Measurements from ENCODE around the gene EFHC2.
"Not testable (repeated sequence)": the region's sequence is repeated elsewhere in the genome, so short reads cannot be mapped to it uniquely, and the experiment has no call there.

The EFHC2 gene

DNA sequence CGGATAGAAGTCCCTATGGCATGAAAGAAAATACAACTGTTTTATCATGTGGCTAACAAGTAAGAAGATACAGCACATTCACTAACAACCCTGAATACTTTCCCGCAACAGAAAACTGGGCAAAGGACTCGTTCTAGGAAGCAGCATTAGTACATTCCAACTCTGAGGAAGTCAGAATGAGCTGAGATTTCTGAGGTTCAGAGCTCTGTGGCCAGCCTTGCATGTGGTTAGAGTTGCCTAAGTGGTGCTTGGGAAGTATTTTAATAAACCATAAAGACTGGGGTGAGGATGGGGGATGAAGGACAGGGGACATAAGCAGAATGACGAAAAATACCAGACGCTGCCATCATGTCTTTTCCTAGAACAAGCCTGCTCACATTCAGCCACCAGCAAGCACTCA lies 82.2 kb downstream of the EFHC2 start:
- no peaks in the 10 kb centered on the region for H3K36me3 ChIP-seq (ENCODE audit: control insufficient read depth, insufficient read depth, low read length)
- H3K4me1 ChIP-seq (ENCODE audit: control insufficient read depth, insufficient read depth, low read length): no peaks in the 10 kb centered on the region
- H3K27ac ChIP-seq (ENCODE audit: low read depth, low read length): no peak overlapping the region
- no peaks in the 10 kb centered on the region for H3K27me3 ChIP-seq (ENCODE audit: control insufficient read depth, insufficient read depth, low read length)
- no peak overlapping the region for H3K4me3 ChIP-seq (ENCODE audit: low read depth, low read length)
- no peak overlapping the region for H3K9ac ChIP-seq (ENCODE audit: low read length)
- no peaks in the 10 kb centered on the region for H3K9me3 ChIP-seq (ENCODE audit: control insufficient read depth, insufficient read depth, low read depth, low read length)

DNA sequence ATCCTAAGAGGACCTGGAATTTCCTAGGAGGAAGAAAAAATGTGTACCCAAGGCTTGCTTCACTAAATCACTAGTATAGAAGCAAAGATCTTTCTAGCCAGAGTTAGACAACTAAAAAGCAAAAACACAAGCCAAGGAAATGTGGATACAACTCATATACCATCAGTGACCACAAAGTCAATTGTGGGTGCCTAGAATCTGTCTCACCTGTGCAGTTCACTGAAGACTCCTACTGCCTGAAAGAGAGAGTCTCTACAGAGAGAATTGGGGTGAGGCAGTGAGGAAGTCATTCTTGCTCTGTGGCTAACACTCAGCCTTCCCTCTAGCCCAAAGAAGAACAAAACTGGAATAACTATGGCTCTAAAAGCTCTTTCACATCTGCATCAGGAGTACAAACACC lies 82.9 kb downstream of the EFHC2 start:
- Histone ChIP-seq H3K27ac (ENCODE audit: low read depth, low read length) (no peak overlapping the region), H3K36me3 (ENCODE audit: control insufficient read depth, insufficient read depth, low read length) (no peaks in the 10 kb centered on the region), H3K9ac (ENCODE audit: low read length) (no peak overlapping the region), H3K4me1 (ENCODE audit: control insufficient read depth, insufficient read depth, low read length) (no peaks in the 10 kb centered on the region), H3K4me3 (ENCODE audit: low read depth, low read length) (no peak overlapping the region), H3K9me3 (ENCODE audit: control insufficient read depth, insufficient read depth, low read depth, low read length) (no peaks in the 10 kb centered on the region), H3K27me3 (ENCODE audit: control insufficient read depth, insufficient read depth, low read length) (no peaks in the 10 kb centered on the region)

DNA sequence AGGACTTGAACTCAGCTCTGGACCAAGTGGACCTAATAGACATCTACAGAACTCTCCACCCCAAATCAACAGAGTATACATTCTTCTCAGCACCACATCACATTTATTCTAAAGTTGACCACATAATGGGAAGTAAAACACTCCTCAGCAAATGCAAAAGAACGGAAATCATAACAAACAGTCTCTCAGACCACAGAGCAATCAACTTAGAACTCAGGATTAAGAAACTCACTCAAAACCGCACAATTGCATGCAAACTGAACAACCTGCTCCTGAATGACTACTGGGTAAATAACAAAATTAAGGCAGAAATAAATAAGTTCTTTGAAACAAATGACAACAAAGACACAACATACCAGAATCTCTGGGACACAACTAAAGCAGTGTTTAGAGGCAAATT lies 87.7 kb downstream of the EFHC2 start:
- not testable (repeated sequence) for H3K27ac ChIP-seq (ENCODE audit: low read depth, low read length); H3K9ac ChIP-seq (ENCODE audit: low read length); H3K27me3 ChIP-seq (ENCODE audit: control insufficient read depth, insufficient read depth, low read length); H3K9me3 ChIP-seq (ENCODE audit: control insufficient read depth, insufficient read depth, low read depth, low read length); H3K36me3 ChIP-seq (ENCODE audit: control insufficient read depth, insufficient read depth, low read length); H3K4me3 ChIP-seq (ENCODE audit: low read depth, low read length)
- peaks cover 19% of the 10 kb centered on the region; the same call in 1 of the 2 replicates for H3K4me1 ChIP-seq (ENCODE audit: control insufficient read depth, insufficient read depth, low read length)

DNA sequence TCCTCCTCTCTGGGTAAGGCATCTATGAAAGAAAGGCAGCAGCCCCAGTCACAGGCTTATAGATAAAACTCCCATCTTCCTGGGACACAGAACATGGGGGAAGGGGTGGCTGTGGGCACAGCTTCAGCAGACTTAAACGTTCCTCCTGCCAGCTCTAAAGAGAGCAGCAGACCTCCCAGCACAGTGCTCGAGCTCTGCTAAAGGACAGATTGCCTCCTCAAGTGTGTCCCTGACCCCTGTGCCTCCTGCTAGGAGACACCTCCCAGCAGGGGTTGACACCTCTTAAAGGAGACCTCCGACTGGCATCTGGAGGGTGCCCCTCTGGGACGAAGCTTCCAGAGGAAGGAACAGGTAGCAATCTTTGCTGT lies 89.9 kb downstream of the EFHC2 start:
- Histone ChIP-seq H3K9ac (ENCODE audit: low read length) (peak overlapping the region; percentile 60), H3K36me3 (ENCODE audit: control insufficient read depth, insufficient read depth, low read length) (no peaks in the 10 kb centered on the region), H3K9me3 (ENCODE audit: control insufficient read depth, insufficient read depth, low read depth, low read length) (no peaks in the 10 kb centered on the region), H3K27me3 (ENCODE audit: control insufficient read depth, insufficient read depth, low read length) (no peaks in the 10 kb centered on the region), H3K4me1 (ENCODE audit: control insufficient read depth, insufficient read depth, low read length) (peaks cover 28% of the 10 kb centered on the region; the same call in 1 of the 2 replicates), H3K4me3 (ENCODE audit: low read depth, low read length) (peak overlapping the region; percentile 29; the same call in 1 of the 2 replicates), H3K27ac (ENCODE audit: low read depth, low read length) (0 out of 2 replicates have a peak overlapping the region, but pooled peaks have one; percentile 22)

DNA sequence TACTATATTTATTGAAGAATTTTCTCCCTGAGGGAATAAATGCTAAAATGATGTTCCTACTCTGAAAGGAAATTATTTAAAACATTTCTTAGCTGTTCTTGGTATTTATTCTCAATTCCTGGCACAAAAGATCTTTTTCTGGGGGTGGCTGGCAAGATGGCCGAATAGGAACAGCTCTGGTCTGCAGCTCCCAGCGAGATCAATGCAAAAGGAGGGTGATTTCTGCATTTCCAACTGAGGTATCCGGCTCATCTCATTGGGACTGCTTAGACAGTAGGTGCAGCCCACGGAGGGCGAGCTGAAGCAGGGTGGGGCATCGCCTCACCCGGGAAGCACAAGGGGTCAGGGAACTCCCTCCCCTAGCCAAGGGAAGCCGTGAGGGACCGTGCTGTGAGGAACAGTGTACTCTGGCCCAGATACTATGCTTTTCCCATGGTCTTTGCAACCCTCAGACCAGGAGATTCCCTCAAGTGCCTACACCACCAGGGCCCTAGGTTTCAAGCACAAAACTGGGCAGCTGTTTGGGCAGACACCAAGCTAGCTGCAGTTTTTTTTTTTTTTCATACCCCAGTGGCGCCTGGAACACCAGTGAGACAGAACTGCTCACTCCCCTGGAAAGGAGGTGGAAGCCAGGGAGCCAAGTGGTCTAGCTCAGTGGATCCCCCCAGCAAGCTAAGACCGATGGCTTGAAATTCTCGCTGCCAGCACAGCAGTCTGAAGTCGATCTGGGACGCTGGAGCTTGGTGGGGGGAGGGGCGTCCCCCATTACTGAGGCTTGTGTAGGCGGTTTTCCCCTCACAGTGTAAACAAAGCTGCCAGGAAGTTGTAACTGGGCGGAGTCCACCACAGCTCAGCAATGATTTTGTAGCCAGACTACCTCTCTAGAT lies 90.5 kb downstream of the EFHC2 start:
- Histone ChIP-seq H3K4me3 (ENCODE audit: low read depth, low read length) (peak overlapping the region; percentile 38; the same call in 1 of the 2 replicates), H3K27ac (ENCODE audit: low read depth, low read length) (peak overlapping the region; percentile 36; the same call in 1 of the 2 replicates), H3K9ac (ENCODE audit: low read length) (peak overlapping the region; percentile 60), H3K4me1 (ENCODE audit: control insufficient read depth, insufficient read depth, low read length) (peaks cover 29% of the 10 kb centered on the region; the same call in 1 of the 2 replicates)
- not testable (repeated sequence) for H3K36me3 ChIP-seq (ENCODE audit: control insufficient read depth, insufficient read depth, low read length); H3K27me3 ChIP-seq (ENCODE audit: control insufficient read depth, insufficient read depth, low read length); H3K9me3 ChIP-seq (ENCODE audit: control insufficient read depth, insufficient read depth, low read depth, low read length)

DNA sequence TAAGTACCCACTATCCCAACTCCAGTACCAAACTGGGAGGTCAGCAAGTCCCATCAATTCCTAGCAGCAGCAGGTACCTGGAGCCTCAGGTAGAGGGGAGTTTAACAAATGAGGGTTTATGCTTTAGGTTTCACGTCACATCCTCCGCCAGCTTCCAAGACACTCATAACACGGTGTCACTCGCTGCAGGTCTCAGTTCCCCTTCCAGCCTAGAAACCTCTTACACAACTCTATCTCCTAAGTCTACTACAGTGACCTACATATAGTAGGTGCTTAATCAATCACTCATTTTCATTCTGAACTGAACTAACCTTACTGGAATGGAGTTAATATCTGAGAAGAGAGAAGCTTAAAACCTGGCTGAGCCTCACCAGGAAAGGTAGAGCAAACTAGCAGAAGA lies 96.0 kb downstream of the EFHC2 start:
- no peak overlapping the region for H3K4me3 ChIP-seq (ENCODE audit: low read depth, low read length)
- H3K9me3 ChIP-seq (ENCODE audit: control insufficient read depth, insufficient read depth, low read depth, low read length): no peaks in the 10 kb centered on the region
- no peak overlapping the region for H3K27ac ChIP-seq (ENCODE audit: low read depth, low read length)
- H3K27me3 ChIP-seq (ENCODE audit: control insufficient read depth, insufficient read depth, low read length): no peaks in the 10 kb centered on the region
- peaks cover 28% of the 10 kb centered on the region for H3K4me1 ChIP-seq (ENCODE audit: control insufficient read depth, insufficient read depth, low read length)
- H3K9ac ChIP-seq (ENCODE audit: low read length): no peak overlapping the region
- H3K36me3 ChIP-seq (ENCODE audit: control insufficient read depth, insufficient read depth, low read length): no peaks in the 10 kb centered on the region

DNA sequence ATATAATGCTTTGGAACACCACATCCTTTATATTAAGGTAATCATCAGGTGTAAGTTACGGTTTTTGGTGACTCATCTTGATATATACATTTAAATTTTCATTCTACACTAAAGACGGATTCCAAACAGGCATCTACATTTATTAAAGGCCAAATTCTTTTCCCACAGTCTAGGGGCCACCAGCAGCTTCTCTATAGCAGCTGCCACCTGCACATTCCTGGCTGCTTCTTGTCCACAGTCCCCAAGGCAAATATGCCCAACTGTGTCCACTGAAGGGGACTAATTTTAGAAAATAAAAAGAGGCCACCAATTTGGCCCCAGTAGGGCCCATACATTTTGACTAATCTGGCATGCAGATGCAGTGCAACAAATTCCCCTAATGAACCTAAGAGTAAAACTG lies 96.6 kb downstream of the EFHC2 start:
- Histone ChIP-seq H3K9ac (ENCODE audit: low read length) (no peak overlapping the region), H3K27me3 (ENCODE audit: control insufficient read depth, insufficient read depth, low read length) (no peaks in the 10 kb centered on the region), H3K27ac (ENCODE audit: low read depth, low read length) (no peak overlapping the region), H3K4me3 (ENCODE audit: low read depth, low read length) (no peak overlapping the region), H3K9me3 (ENCODE audit: control insufficient read depth, insufficient read depth, low read depth, low read length) (no peaks in the 10 kb centered on the region), H3K4me1 (ENCODE audit: control insufficient read depth, insufficient read depth, low read length) (peaks cover 22% of the 10 kb centered on the region), H3K36me3 (ENCODE audit: control insufficient read depth, insufficient read depth, low read length) (no peaks in the 10 kb centered on the region)

DNA sequence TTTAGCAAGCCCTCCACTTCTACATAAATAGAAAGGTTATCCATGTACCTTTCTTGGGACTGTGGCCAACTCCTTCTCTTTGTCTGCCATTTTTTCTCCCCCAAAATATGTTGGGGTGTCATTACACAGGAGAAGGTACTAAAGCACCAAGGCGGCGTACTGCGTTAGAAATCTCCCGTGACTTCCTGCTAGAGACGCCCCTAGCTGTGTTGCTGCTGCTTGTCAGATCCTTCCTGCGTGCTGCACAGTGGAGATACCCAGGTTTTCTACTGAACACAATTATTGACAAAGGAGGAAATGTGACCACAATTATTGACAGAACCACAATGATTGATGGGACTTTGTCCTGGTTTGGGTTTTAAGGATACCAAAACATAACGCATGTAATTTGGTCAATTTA lies 97.7 kb downstream of the EFHC2 start:
- Histone ChIP-seq H3K27ac (ENCODE audit: low read depth, low read length) (no peak overlapping the region), H3K36me3 (ENCODE audit: control insufficient read depth, insufficient read depth, low read length) (no peaks in the 10 kb centered on the region), H3K27me3 (ENCODE audit: control insufficient read depth, insufficient read depth, low read length) (no peaks in the 10 kb centered on the region), H3K4me3 (ENCODE audit: low read depth, low read length) (no peak overlapping the region), H3K4me1 (ENCODE audit: control insufficient read depth, insufficient read depth, low read length) (peaks cover 22% of the 10 kb centered on the region), H3K9ac (ENCODE audit: low read length) (no peak overlapping the region), H3K9me3 (ENCODE audit: control insufficient read depth, insufficient read depth, low read depth, low read length) (no peaks in the 10 kb centered on the region)

DNA sequence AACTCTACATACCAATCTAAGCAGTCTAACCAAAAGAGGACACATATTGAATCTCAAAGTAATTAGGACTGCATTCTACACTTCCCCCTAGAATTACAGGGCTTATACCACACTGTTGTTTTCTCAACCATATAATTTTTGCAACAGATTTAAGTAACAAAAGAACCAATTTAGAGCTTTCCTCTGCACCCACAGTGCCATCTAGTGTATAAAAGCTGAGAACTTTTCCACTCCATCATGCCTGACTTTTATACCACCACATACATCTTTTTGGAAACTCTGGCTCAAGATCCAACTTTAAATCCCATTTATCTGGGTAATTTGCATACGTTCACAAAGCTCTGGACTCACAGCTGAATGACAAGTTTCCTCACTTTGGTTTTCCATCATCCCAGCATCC lies 99.5 kb downstream of the EFHC2 start:
- Histone ChIP-seq H3K9me3 (ENCODE audit: control insufficient read depth, insufficient read depth, low read depth, low read length) (no peaks in the 10 kb centered on the region), H3K4me1 (ENCODE audit: control insufficient read depth, insufficient read depth, low read length) (peaks cover 16% of the 10 kb centered on the region), H3K27ac (ENCODE audit: low read depth, low read length) (no peak overlapping the region), H3K27me3 (ENCODE audit: control insufficient read depth, insufficient read depth, low read length) (no peaks in the 10 kb centered on the region), H3K4me3 (ENCODE audit: low read depth, low read length) (no peak overlapping the region), H3K9ac (ENCODE audit: low read length) (no peak overlapping the region), H3K36me3 (ENCODE audit: control insufficient read depth, insufficient read depth, low read length) (no peaks in the 10 kb centered on the region)

DNA sequence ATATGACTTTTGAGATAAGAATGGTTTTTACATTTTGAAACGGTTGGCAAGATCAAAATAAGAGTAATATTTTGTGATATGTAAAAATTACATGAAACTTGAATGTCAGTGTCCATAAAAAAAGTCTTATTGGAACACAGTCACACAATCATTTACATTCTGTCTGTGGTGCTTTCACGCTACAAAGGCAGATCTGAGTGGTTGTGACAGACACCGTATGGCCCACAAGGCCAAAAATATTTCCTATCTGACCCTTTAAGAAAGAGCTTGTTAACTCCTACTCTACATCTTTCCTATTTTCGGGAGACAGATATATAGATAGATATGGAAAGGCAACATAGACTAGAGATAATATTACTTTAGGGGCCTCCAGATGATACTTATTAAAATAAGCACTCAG lies 101.9 kb downstream of the EFHC2 start:
- Histone ChIP-seq H3K4me3 (ENCODE audit: low read depth, low read length) (no peak overlapping the region), H3K36me3 (ENCODE audit: control insufficient read depth, insufficient read depth, low read length) (no peaks in the 10 kb centered on the region), H3K9me3 (ENCODE audit: control insufficient read depth, insufficient read depth, low read depth, low read length) (no peaks in the 10 kb centered on the region; the same call in 1 of the 2 replicates), H3K4me1 (ENCODE audit: control insufficient read depth, insufficient read depth, low read length) (peaks cover 12% of the 10 kb centered on the region), H3K27me3 (ENCODE audit: control insufficient read depth, insufficient read depth, low read length) (no peaks in the 10 kb centered on the region), H3K9ac (ENCODE audit: low read length) (no peak overlapping the region), H3K27ac (ENCODE audit: low read depth, low read length) (no peak overlapping the region)

DNA sequence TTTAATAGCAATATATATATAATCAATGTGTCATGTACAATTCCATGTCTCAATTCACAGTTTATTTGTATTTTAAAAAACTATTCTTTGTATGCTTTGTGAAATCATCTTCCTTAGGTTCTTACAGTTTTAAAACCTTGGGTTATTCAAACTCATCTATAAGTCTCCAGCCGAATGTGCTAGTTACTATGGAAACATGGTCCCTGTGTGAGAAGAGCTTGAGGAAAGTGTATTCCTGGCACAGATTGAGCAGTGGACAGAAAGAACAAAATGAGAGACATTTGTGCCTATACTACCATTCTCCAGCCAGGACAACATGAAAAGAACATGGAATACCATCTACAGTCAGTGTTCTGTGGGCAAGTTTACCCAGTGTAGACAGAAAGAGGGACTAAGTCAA lies 103.4 kb downstream of the EFHC2 start:
- no peaks in the 10 kb centered on the region for H3K27me3 ChIP-seq (ENCODE audit: control insufficient read depth, insufficient read depth, low read length)
- H3K36me3 ChIP-seq (ENCODE audit: control insufficient read depth, insufficient read depth, low read length): no peaks in the 10 kb centered on the region
- H3K27ac ChIP-seq (ENCODE audit: low read depth, low read length): no peak overlapping the region

More for the DNA sequence above, 103.4 kb downstream of the EFHC2 start:
- Histone ChIP-seq H3K4me3 (ENCODE audit: low read depth, low read length) (no peak overlapping the region), H3K9ac (ENCODE audit: low read length) (no peak overlapping the region), H3K9me3 (ENCODE audit: control insufficient read depth, insufficient read depth, low read depth, low read length) (no peaks in the 10 kb centered on the region; the same call in 1 of the 2 replicates), H3K4me1 (ENCODE audit: control insufficient read depth, insufficient read depth, low read length) (peaks cover 12% of the 10 kb centered on the region)

Data from HUES6 (cell line).